ENCODE measurements around the gene PPARG. TPM values are rescaled to one million over a fixed set of nuclear protein-coding genes. Genes with fewer than 3 reads are reported as not detected.

PPARG gene
- total and polyA plus RNA-seq, 10 of the 15 experiments (the other 5 are each of a cell fraction or from before 2014, with no cell fraction given) = 0.06 to 0.86 (median 0.12) TPM; not detected in 5

GRCh38 chr3:12400616-12401194, 111.8 kb downstream of the PPARG start:
- ChIA-PET RAD21 (ENCODE audit: unreplicated experiment) (no interaction called here), SMC1A (ENCODE audit: uncharacterized antibody, unreplicated experiment) (no interaction called here), CTCF (interaction anchor here (0.7 kb wide), 1 partner anchor 506 kb away, joined by 3 read pairs; no protein-coding TSS in a partner anchor), POLR2A (no interaction called here)
- WGBS (ENCODE audit: insufficient coverage, insufficient replicate concordance, low lambda C conversion rate, missing lambda C conversion rate) = 44% methylated on average over 2 of the region's 2 CpGs
- no peak for FAIRE-seq
- H3K9ac ChIP-seq (ENCODE audit: control insufficient read depth, insufficient read depth, low read length) = no peak overlapping the region
- H3K4me3 ChIP-seq = no peak overlapping the region
- no peak overlapping the region; the same call in 1 of the 2 replicates for H3K4me2 ChIP-seq (ENCODE audit: control insufficient read depth, insufficient read depth)
- H3K27me3 ChIP-seq (replicated peaks in 1 of 2; ENCODE audit: control insufficient read depth in 2 of 2, insufficient read depth in 2 of 2, low read length in 1 of 2) = no peaks in the 10 kb centered on the region
- H3K27ac ChIP-seq (ENCODE audit: control insufficient read depth, insufficient read depth) = no peak overlapping the region
- DNase-seq (ENCODE audit: low read depth, low spot score) = no peak
- BruUV-seq (replicated peaks) = no TSS peak
- H4K20me1 ChIP-seq (ENCODE audit: control insufficient read depth, insufficient read depth) = no peaks in the 10 kb centered on the region
- no peak for TF ChIP-seq RELA (IDR thresholded peaks at IDR 0.05; ENCODE audit: borderline replicate concordance, partially characterized antibody)
- no peak for TF ChIP-seq RUNX3 (IDR thresholded peaks at IDR 0.05; ENCODE audit: low read length)
- TF ChIP-seq CHD1 (IDR thresholded peaks at IDR 0.05; ENCODE audit: low read depth, low read length) = no peak
- no peak for TF ChIP-seq NKRF (conservative IDR thresholded peaks at IDR 0.05)
- TF ChIP-seq ZNF217 (IDR thresholded peaks at IDR 0.05) = no peak
- TF ChIP-seq PAX8 (IDR thresholded peaks at IDR 0.05) = no peak
- no peak for TF ChIP-seq NFYA (IDR thresholded peaks at IDR 0.05; ENCODE audit: borderline replicate concordance, low read depth, low read length)
- no peak for TF ChIP-seq NR2C2 (IDR thresholded peaks at IDR 0.05; ENCODE audit: borderline replicate concordance, control insufficient read depth, insufficient read length, low read depth)
- no peak for TF ChIP-seq ESRRA (IDR thresholded peaks at IDR 0.05; ENCODE audit: low read length)
- no peak for TF ChIP-seq ATF3 (IDR thresholded peaks at IDR 0.05; ENCODE audit: borderline replicate concordance, extremely low read depth, low read depth, low read length)
- TF ChIP-seq MXI1 (IDR thresholded peaks at IDR 0.05; ENCODE audit: low read depth, low read length) = no peak
- no peak for TF ChIP-seq HDAC6 (IDR thresholded peaks at IDR 0.05; ENCODE audit: unreplicated experiment)
- no peak for TF ChIP-seq BHLHE40 (IDR thresholded peaks at IDR 0.05; ENCODE audit: borderline replicate concordance in 1 of 2, low read depth in 2 of 2, low read length in 1 of 2)
- no peak for TF ChIP-seq CEBPZ (IDR thresholded peaks at IDR 0.05; ENCODE audit: low read depth, low read length)
- no peak for TF ChIP-seq GABPA (IDR thresholded peaks at IDR 0.05; ENCODE audit: low read depth)
- no peak for TF ChIP-seq SREBF2 (IDR thresholded peaks at IDR 0.05; ENCODE audit: low read length)
- no peak for TF ChIP-seq CREM (IDR thresholded peaks at IDR 0.05; ENCODE audit: low read depth)
- no peak for TF ChIP-seq CBFB (IDR thresholded peaks at IDR 0.05; ENCODE audit: low read depth)
- TF ChIP-seq ZZZ3 (IDR thresholded peaks at IDR 0.05; ENCODE audit: control insufficient read depth, insufficient read length, low read depth) = no peak
- no peak for TF ChIP-seq YY1 (IDR thresholded peaks at IDR 0.05; ENCODE audit: low read depth, low read length)
- in situ Hi-C loops (cut with MboI) (no loop called here), intact Hi-C loops (cut with micrococcal nuclease; ENCODE audit: unreplicated experiment) (no loop called here)
- no peaks in the 10 kb centered on the region for H3K36me3 ChIP-seq (ENCODE audit: control insufficient read depth in 2 of 2, insufficient read depth in 2 of 2, low read length in 1 of 2)
- H3K9me3 ChIP-seq (replicated peaks; ENCODE audit: control insufficient read depth, insufficient read depth, low read length) = no peaks in the 10 kb centered on the region
- ATAC-seq = no peak
- H3K79me2 ChIP-seq (ENCODE audit: control insufficient read depth, insufficient read depth, low read length) = no peaks in the 10 kb centered on the region
- H3K4me1 ChIP-seq (ENCODE audit: control insufficient read depth, insufficient read depth, low read length) = peaks cover 5% of the 10 kb centered on the region; the same call in 1 of the 2 replicates
- no peak overlapping the region for H2AFZ ChIP-seq (ENCODE audit: control insufficient read depth, low read depth, low read length)
